Measurements from ENCODE around the gene ZNF585A. TPM values are rescaled to one million over a fixed set of nuclear protein-coding genes. Genes with fewer than 3 reads are reported as not detected.
"Not testable (repeated sequence)": the region's sequence is repeated elsewhere in the genome, so short reads cannot be mapped to it uniquely, and the experiment has no call there.

Gene ZNF585A
- total and polyA plus RNA-seq, 11 donors: 6.5 to 22.2 (median 12.3) TPM

DNA sequence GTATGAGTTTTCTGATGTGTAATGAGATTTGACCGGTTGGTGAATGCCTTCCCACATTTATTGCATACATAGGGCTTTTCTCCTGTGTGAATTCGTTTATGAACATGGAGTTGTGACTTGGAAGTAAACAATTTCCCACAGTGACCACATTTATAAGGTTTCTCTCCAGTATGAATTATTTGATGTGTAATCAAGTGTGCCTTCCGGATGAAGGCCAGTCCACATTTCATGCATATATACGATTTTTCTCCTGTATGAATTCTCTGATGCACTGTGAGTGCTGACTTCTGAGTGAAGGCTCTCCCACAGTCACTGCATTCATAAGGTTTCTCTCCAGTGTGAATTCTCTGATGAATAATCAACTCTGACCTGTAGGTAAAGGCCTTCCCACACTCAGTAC, 13.6 kb upstream of the ZNF585A start:
- intact Hi-C loops (cut with DNase I): not testable (repeated sequence)

DNA sequence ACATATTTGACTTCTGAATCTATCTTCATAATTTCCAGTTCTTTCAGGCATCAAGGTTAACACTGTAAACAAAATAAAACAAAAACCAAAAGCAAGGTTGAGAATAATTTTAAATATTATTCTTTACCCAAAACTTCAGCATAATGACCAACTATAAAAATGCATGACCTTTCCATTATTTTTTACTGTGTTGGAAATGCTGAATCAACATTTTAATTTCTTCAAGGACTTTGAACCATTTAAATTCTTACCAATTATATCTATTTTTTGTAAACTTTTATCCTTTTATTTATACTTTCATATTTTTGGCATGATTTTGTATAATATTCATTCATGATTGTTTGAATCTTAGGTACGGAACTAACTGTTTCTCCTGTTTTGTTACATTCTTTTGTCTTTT, 6.9 kb downstream of the ZNF585A start:
- 93 to 98% (median 97%) methylated on average over 1 of the region's 1 CpG for WGBS, 4 donors
- no peak overlapping the region for H3K27ac ChIP-seq

More for the DNA sequence above, 13.6 kb upstream of the ZNF585A start:
- not testable (repeated sequence) for H3K27ac ChIP-seq, ATAC-seq, H3K4me1 ChIP-seq, DNase-seq, H3K27me3 ChIP-seq, H3K4me3 ChIP-seq
- peaks cover 0 to 99% (median 73%) of the 10 kb centered on the region in 12 donors for H3K9me3 ChIP-seq
- peaks cover 7 to 84% (median 44%) of the 10 kb centered on the region in 9 donors for H3K36me3 ChIP-seq
- 92 to 98% (median 97%) methylated on average over 4 of the region's 4 CpGs for WGBS, 4 donors

DNA sequence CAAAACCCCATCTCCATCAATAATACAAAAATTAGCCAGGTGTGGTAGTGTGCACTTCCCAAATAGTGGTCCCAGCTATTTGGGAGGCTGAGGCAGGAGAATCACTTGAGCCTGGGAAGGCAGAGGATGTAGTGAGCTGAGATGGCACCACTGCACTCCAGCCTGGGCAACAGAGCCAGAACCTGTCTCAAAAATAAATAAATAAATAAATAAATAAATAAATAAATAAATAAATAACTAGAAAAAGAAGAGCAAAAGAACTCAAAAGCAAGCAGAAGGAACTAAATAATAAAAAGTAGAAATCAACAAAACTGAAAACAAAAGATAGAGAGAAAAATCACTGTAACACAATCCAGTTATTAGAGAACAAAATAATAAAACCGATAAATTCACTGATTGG, 12.3 kb downstream of the ZNF585A start:
- H3K4me1 ChIP-seq: no peaks in the 10 kb centered on the region
- H3K27ac ChIP-seq: no peak overlapping the region
- no peak for ATAC-seq
- H3K4me3 ChIP-seq: no peak overlapping the region
- no peaks in the 10 kb centered on the region for H3K27me3 ChIP-seq
- no peak for DNase-seq
- peaks cover 3 to 100% (median 75%) of the 10 kb centered on the region in 12 donors for H3K9me3 ChIP-seq
- TF ChIP-seq POLR2A (IDR thresholded peaks at IDR 0.05): no peak
- TF ChIP-seq, protein P1, sequence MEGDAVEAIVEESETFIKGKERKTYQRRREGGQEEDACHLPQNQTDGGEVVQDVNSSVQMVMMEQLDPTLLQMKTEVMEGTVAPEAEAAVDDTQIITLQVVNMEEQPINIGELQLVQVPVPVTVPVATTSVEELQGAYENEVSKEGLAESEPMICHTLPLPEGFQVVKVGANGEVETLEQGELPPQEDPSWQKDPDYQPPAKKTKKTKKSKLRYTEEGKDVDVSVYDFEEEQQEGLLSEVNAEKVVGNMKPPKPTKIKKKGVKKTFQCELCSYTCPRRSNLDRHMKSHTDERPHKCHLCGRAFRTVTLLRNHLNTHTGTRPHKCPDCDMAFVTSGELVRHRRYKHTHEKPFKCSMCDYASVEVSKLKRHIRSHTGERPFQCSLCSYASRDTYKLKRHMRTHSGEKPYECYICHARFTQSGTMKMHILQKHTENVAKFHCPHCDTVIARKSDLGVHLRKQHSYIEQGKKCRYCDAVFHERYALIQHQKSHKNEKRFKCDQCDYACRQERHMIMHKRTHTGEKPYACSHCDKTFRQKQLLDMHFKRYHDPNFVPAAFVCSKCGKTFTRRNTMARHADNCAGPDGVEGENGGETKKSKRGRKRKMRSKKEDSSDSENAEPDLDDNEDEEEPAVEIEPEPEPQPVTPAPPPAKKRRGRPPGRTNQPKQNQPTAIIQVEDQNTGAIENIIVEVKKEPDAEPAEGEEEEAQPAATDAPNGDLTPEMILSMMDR (IDR thresholded peaks at IDR 0.05): no peak
- intact Hi-C loops (cut with DNase I): no loop called here
- WGBS, 4 donors: 94 to 100% (median 97%) methylated on average over 1 of the region's 1 CpG
- H3K36me3 ChIP-seq: peaks cover 6 to 100% (median 62%) of the 10 kb centered on the region in 9 donors

More for the DNA sequence above, 6.9 kb downstream of the ZNF585A start:
- DNase-seq (no peak), ATAC-seq (no peak)
- Histone ChIP-seq H3K4me1 (no peaks in the 10 kb centered on the region), H3K9me3 (peaks cover 0 to 96% (median 42%) of the 10 kb centered on the region in 12 donors), H3K27me3 (no peaks in the 10 kb centered on the region), H3K36me3 (peaks cover 0 to 97% (median 73%) of the 10 kb centered on the region in 9 donors), H3K4me3 (no peak overlapping the region)
- TF ChIP-seq, protein P1 (IDR thresholded peaks at IDR 0.05): no peak
- no peak for TF ChIP-seq POLR2A (IDR thresholded peaks at IDR 0.05)
- intact Hi-C loops (cut with DNase I): no loop called here

DNA sequence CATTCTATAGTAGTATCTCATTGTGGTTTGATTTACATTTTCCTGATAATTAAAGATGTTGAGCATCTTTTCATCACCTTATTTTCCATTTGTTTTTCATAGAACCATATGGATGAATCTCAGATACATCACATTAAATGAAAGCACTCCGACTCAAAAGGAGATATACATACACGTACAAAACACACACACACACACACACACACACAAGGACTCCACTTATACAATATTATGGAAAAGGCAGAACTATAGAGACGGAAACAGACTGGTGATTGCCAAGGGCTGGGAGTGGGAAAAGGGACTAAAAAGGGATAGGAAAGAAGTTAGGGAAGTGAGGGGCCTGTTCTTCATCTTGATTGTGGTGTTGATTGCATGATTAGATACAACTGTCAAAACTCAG, 24.3 kb downstream of the ZNF585A start:
- Histone ChIP-seq H3K9me3 (peaks cover 0 to 100% (median 85%) of the 10 kb centered on the region in 12 donors), H3K27me3 (no peaks in the 10 kb centered on the region)
- intact Hi-C loops (cut with DNase I): no loop called here

More for the DNA sequence above, 24.3 kb downstream of the ZNF585A start:
- ATAC-seq (no peak), DNase-seq (no peak)
- Histone ChIP-seq H3K4me3 (no peak overlapping the region), H3K36me3 (peaks cover 5 to 79% (median 13%) of the 10 kb centered on the region in 9 donors), H3K4me1 (no peaks in the 10 kb centered on the region), H3K27ac (no peak overlapping the region)
- WGBS, 4 donors: 95 to 99% (median 96%) methylated on average over 3 of the region's 3 CpGs
- no peak for TF ChIP-seq POLR2A (IDR thresholded peaks at IDR 0.05)
- TF ChIP-seq, protein P1 (IDR thresholded peaks at IDR 0.05): no peak
